Transverse colon (tissue), 4 donors: ENCODE results near the gene CHST15. TPM values are rescaled to one million over a fixed set of nuclear protein-coding genes. Genes with fewer than 3 reads are reported as not detected.

Experiments used
- DNase-seq: peaks from one replicate; pipeline ENCODE4 v3.0.0-alpha.2; 2019
- H3K27ac ChIP-seq, 4 donors: fragments of 200-600 bp; sonication (generic); 2 replicates each; pipeline ENCODE4 v1.5.1; 2016 to 2018; ENCODE audit warnings: inconsistent platforms in 4 of 4
- H3K27me3 ChIP-seq: fragments of 200-600 bp; sonication (generic); 2 replicates; pipeline ENCODE4 v1.5.1; 2017; ENCODE audit warnings: inconsistent platforms
- H3K36me3 ChIP-seq, 4 donors: fragments of 200-600 bp; sonication (generic); 2 replicates each; pipeline ENCODE4 v1.5.1; 2017 to 2019; ENCODE audit warnings: inconsistent platforms in 4 of 4
- H3K4me1 ChIP-seq, 4 donors: fragments of 200-600 bp; sonication (generic); 2 replicates each; pipeline ENCODE4 v1.5.1; 2017 to 2020; ENCODE audit warnings: inconsistent platforms in 4 of 4
- H3K4me3 ChIP-seq, 4 donors: fragments of 200-600 bp; sonication (generic); 1 replicate in 1 of 4; 2 replicates in 3 of 4; pipeline versions ENCODE4 v1.5.1 to v1.6.1; 2017 to 2019; ENCODE audit warnings: inconsistent platforms in 4 of 4
- H3K9me3 ChIP-seq, 2 donors: fragments of 200-600 bp; sonication (generic); 2 replicates each; pipeline ENCODE4 v1.5.1; 2017 to 2019; ENCODE audit warnings: inconsistent platforms in 2 of 2
- EP300 ChIP-seq: sonication (generic); formaldehyde crosslinking; IDR thresholded peaks from one replicate; pipeline ENCODE4 v1.6.1; 2017; ENCODE audit warnings: antibody characterized with exemption, low read depth
- POLR2A ChIP-seq: fragments of 450-650 bp; IDR thresholded peaks from one replicate; pipeline ENCODE4 v1.6.1; 2016; ENCODE audit warnings: antibody characterized with exemption, mild to moderate bottlenecking, moderate library complexity
- POLR2AphosphoS5 ChIP-seq, 3 donors: sonication (generic); formaldehyde crosslinking; IDR thresholded peaks; one replicate each; pipeline ENCODE4 v1.6.1; 2016; ENCODE audit warnings: antibody characterized with exemption in 3 of 3
- WGBS, 2 donors: methylation state at CpG; one replicate each; pipeline ENCODE4 v1.1.5; 2018; ENCODE audit warnings: low coverage in 1 of 2; 5-methylcytosine and 5-hydroxymethylcytosine counted together
- in situ Hi-C, 4 donors: fragments of 200-750 bp; cut with MboI; loops; one replicate each; pipeline versions ENCODE4 v1.15.0 to v1.15.1; 2017; ENCODE audit warnings: low sequenced_read_pairs in 3 of 4, low pct_ligation_motif_present in 1 of 4, low pct_unique_long_range_greater_than_20kb in 1 of 4
- intact Hi-C: fragments of 100-400 bp; cut with DNase I; formaldehyde crosslinking; loops from one replicate; pipeline ENCODE4 v1.15.1; 2023; ENCODE audit warnings: low total_unique reads
- total RNA-seq, 4 donors: library from RNA; depleted of rRNA; stranded (reverse); fragments of >200 nt; gene quantifications; one replicate each; pipeline ENCODE4 v1.1.0, GENCODE V29; 2016
- TF ChIP-seq, protein P1 (sequence below), 5 experiments: fragments of 200-600 bp in 3 of 5; fragments of 450-650 bp in 2 of 5; sonication (generic) in 3 of 5; IDR thresholded peaks; 1 replicate in 2 of 5; 2 replicates in 3 of 5; pipeline ENCODE4 v1.5.1; 2016 to 2017; ENCODE audit warnings: antibody characterized with exemption in 5 of 5, inconsistent platforms in 3 of 5, mild to moderate bottlenecking in 2 of 5, moderate library complexity in 1 of 5

The CHST15 gene
- total RNA-seq, 4 donors from 2014 or later, result 10.0 to 25.4 (median 16.0) TPM

DNA sequence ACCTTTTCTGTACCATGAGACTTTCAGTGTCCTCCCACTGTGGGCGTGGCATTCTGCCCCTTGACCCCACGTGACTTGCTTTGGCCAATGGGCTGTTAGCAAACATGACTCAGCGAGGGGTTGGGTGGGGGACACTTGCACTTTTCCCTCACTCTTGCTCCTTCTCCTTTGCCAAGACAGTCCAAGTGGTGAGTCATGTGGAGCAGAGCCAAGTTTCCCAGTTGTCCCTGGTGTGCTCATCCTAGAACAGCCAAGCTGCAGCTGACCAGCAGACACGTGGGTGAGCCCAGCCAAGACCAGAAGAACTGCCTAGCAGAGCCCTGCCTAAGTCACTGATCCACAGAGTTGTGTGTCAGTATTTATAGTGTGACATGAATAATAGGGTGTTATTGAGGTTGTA is 119.0 kb downstream of the CHST15 start:
- DNase-seq, result no peak
- H3K27me3 ChIP-seq, result peaks cover 78% of the 10 kb centered on the region
- H3K4me3 ChIP-seq, result no peak overlapping the region
- H3K36me3 ChIP-seq, result no peaks in the 10 kb centered on the region
- peaks cover 0 to 5% (median 0%) of the 10 kb centered on the region in 4 donors for H3K4me1 ChIP-seq
- no peaks in the 10 kb centered on the region for H3K9me3 ChIP-seq
- TF ChIP-seq EP300, result no peak
- TF ChIP-seq, protein P1, sequence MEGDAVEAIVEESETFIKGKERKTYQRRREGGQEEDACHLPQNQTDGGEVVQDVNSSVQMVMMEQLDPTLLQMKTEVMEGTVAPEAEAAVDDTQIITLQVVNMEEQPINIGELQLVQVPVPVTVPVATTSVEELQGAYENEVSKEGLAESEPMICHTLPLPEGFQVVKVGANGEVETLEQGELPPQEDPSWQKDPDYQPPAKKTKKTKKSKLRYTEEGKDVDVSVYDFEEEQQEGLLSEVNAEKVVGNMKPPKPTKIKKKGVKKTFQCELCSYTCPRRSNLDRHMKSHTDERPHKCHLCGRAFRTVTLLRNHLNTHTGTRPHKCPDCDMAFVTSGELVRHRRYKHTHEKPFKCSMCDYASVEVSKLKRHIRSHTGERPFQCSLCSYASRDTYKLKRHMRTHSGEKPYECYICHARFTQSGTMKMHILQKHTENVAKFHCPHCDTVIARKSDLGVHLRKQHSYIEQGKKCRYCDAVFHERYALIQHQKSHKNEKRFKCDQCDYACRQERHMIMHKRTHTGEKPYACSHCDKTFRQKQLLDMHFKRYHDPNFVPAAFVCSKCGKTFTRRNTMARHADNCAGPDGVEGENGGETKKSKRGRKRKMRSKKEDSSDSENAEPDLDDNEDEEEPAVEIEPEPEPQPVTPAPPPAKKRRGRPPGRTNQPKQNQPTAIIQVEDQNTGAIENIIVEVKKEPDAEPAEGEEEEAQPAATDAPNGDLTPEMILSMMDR (IDR thresholded peaks at IDR 0.05), result no peak
- TF ChIP-seq POLR2AphosphoS5 (IDR thresholded peaks at IDR 0.05), result no peak
- no peak for TF ChIP-seq POLR2A
- H3K27ac ChIP-seq, result no peak overlapping the region
- 41 to 57% methylated on average over 3 to 4 of the region's 4 CpGs for WGBS, 2 donors
- in situ Hi-C loops (no loop called here), intact Hi-C loops (no loop called here)

DNA sequence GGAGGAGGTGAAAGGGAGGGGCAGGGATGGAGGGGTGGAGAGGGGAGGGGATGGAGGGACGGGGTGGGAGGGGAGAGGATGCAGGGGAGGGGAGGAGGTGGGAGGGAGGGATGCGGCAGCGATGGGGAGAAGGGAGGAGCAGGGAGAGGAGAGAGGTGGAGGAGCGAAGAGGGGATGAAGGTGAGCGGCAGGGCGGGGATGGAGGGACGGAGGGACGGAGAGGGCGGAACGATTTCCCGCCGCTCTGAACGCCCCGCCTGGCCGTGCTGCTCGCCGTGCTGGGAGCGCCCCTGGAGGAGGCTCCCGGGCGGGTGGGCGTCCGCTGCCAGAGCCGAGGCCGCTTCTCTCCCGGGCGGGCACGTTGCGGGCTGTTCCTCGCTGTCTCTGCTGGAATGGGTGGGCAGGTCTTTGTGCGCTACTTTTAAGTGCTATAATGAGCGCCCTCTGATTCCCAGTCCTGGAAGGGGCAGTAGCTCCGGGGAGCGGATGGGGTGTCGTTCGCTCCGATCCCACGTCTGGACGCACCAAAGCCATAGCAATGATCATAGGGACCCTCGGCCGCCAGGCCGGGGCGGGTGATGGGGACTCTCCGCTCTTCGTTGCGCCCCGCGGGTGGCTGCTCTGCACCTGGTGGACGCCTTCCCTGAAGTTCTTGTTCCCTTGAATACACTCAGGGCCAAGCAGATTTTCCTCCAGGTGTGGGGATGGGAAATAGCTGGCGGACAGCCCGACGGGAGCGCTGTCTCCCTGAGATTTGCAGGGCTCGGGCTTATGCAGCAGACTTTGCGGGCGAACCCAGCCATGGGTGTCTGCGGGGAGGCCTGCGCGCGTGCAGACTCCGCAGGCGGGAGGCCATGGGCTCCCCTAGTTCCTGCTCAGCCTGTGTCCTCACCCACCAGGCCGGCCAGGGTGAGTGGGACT is 120.7 kb downstream of the CHST15 start:
- Histone ChIP-seq H3K36me3 (no peaks in the 10 kb centered on the region), H3K4me1 (peaks cover 0 to 6% (median 0%) of the 10 kb centered on the region in 4 donors), H3K27ac (no peak overlapping the region), H3K9me3 (no peaks in the 10 kb centered on the region), H3K4me3 (no peak overlapping the region), H3K27me3 (peaks cover 77% of the 10 kb centered on the region)
- DNase-seq, result no peak
- intact Hi-C loops (no loop called here), in situ Hi-C loops (no loop called here)
- WGBS, 2 donors, result 11 to 12% methylated on average over 11 to 62 of the region's 62 CpGs
- TF ChIP-seq, protein P1 (IDR thresholded peaks at IDR 0.05), result no peak
- no peak for TF ChIP-seq POLR2AphosphoS5 (IDR thresholded peaks at IDR 0.05)

DNA sequence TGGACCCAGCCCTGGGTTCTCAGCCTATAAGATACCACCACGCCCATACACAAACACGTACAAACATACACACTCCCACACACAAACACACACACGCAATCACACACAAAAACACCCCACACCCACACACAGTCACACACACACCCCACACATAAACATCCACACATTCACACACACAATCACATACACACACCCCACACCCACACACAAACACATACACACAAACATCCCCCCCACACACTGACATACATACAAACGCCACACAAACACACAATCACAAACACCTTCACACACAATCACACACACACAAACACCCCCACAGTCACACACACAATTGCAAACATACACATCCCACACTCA is 122.5 kb downstream of the CHST15 start:
- TF ChIP-seq EP300 (no peak), POLR2A (no peak), POLR2AphosphoS5 (IDR thresholded peaks at IDR 0.05) (no peak)
- TF ChIP-seq, protein P1 (IDR thresholded peaks at IDR 0.05), result no peak
- Histone ChIP-seq H3K27me3 (peaks cover 59% of the 10 kb centered on the region), H3K36me3 (no peaks in the 10 kb centered on the region), H3K4me1 (peaks cover 0 to 13% (median 6%) of the 10 kb centered on the region in 4 donors), H3K4me3 (no peak overlapping the region), H3K27ac (no peak overlapping the region), H3K9me3 (no peaks in the 10 kb centered on the region)
- intact Hi-C loops (no loop called here), in situ Hi-C loops (no loop called here)
- 42 to 67% methylated on average over 1 to 4 of the region's 4 CpGs for WGBS, 2 donors
- no peak for DNase-seq

DNA sequence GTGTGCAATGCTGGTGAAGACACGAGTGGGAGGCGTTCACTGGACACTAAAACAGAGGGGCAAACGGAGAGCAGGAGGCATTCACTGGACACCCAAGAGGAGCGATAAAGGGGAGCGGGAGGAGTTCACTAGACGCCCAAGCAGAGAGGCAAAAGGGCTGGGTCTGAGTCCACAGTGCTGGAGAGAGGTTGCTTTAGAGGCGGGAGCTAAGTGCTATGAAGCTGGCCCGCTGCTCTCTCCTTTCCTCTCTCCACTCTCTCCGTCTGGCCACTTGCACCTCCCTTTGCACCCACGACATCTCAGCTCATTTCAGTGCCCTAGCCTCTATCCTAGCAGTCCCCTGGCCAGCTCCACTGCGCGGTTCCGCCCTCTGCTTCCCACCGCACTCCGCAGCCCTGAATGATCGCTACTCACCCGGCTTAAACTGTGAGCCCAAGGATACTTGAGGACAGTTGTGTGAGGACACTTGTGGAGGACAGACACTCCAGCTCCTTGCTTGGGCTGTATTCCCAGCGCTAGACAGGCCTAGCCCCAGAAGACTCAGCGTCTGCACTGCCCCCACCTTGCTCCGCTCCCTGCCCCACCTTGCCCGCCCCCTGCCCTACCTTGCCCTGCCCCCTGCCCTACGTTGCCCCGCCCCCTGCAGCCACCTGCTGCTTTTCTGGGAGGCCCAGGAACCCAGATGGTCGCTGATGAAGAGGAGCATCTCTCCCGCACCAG is 123.0 kb downstream of the CHST15 start:
- in situ Hi-C loops, result no loop called here
- Histone ChIP-seq H3K4me1 (peaks cover 0 to 13% (median 6%) of the 10 kb centered on the region in 4 donors), H3K27me3 (peaks cover 59% of the 10 kb centered on the region), H3K27ac (no peak overlapping the region), H3K9me3 (no peaks in the 10 kb centered on the region), H3K36me3 (no peaks in the 10 kb centered on the region), H3K4me3 (no peak overlapping the region)
- DNase-seq, result no peak
- intact Hi-C loops, result no loop called here
- TF ChIP-seq, protein P1 (IDR thresholded peaks at IDR 0.05), result no peak
- TF ChIP-seq EP300, result no peak
- no peak for TF ChIP-seq POLR2AphosphoS5 (IDR thresholded peaks at IDR 0.05)
- TF ChIP-seq POLR2A, result no peak
- 48 to 54% methylated on average over 6 to 25 of the region's 25 CpGs for WGBS, 2 donors
